Osteocyte (in vitro differentiated cells): ENCODE results near the gene TSEN34. TPM values are rescaled to one million over a fixed set of nuclear protein-coding genes. Genes with fewer than 3 reads are reported as not detected.
"Not testable (repeated sequence)": the region's sequence is repeated elsewhere in the genome, so short reads cannot be mapped to it uniquely, and the experiment has no call there.

ENCODE experiments used
- DNase-seq: peaks from one replicate; pipeline ENCODE4 v3.0.0; 2021; ENCODE audit warnings: mixed read lengths; ENCODE audit not compliant: unreplicated experiment; ENCODE audit errors: extremely low spot score
- H3K27ac Mint-ChIP-seq: one replicate; pipeline ENCODE4 v1.8.0; 2021; ENCODE audit warnings: mild to moderate bottlenecking, mixed read lengths; ENCODE audit not compliant: unreplicated experiment
- H3K27me3 Mint-ChIP-seq: one replicate; pipeline ENCODE4 v1.8.0; 2021; ENCODE audit warnings: mixed read lengths; ENCODE audit not compliant: unreplicated experiment
- H3K36me3 Mint-ChIP-seq: one replicate; pipeline ENCODE4 v1.8.0; 2021; ENCODE audit warnings: mixed read lengths; ENCODE audit not compliant: unreplicated experiment
- H3K4me1 Mint-ChIP-seq: one replicate; pipeline ENCODE4 v1.8.0; 2021; ENCODE audit warnings: mixed read lengths; ENCODE audit not compliant: unreplicated experiment
- H3K4me3 Mint-ChIP-seq: one replicate; pipeline ENCODE4 v1.8.0; 2021; ENCODE audit warnings: mild to moderate bottlenecking, moderate library complexity, mixed read lengths; ENCODE audit not compliant: unreplicated experiment
- H3K9me3 Mint-ChIP-seq: one replicate; pipeline ENCODE4 v1.8.0; 2021; ENCODE audit warnings: mixed read lengths; ENCODE audit not compliant: unreplicated experiment
- CTCF ChIP-seq: fragments of 200-600 bp; sonication (generic); IDR thresholded peaks from 2 replicates; pipeline ENCODE4 v1.5.0; 2021; ENCODE audit warnings: antibody characterized with exemption, mild to moderate bottlenecking, moderate library complexity
- total RNA-seq: library from RNA; stranded (reverse); gene quantifications from 2 replicates; pipeline ENCODE4 v1.2.1, GENCODE V29; 2021

Gene TSEN34
- total RNA-seq, 1 donor from 2014 or later = 53.7 TPM

GRCh38 chr19:54203151-54203611 is 12.1 kb downstream of the TSEN34 start:
- Mint-ChIP-seq H3K27ac (peak overlapping the region; percentile 34), H3K4me3 (peak overlapping the region; percentile 100), H3K4me1 (peaks cover 53% of the 10 kb centered on the region), H3K27me3 (no peaks in the 10 kb centered on the region), H3K9me3 (no peaks in the 10 kb centered on the region), H3K36me3 (peaks cover 41% of the 10 kb centered on the region)
- DNase-seq = no peak
- TF ChIP-seq CTCF = no peak

GRCh38 chr19:54204767-54205468 is 13.8 kb downstream of the TSEN34 start:
- Mint-ChIP-seq H3K4me1 (peaks cover 70% of the 10 kb centered on the region), H3K4me3 (no peak overlapping the region), H3K27me3 (no peaks in the 10 kb centered on the region), H3K27ac (peak overlapping the region; percentile 10), H3K36me3 (peaks cover 42% of the 10 kb centered on the region), H3K9me3 (no peaks in the 10 kb centered on the region)
- no peak for DNase-seq
- no peak for TF ChIP-seq CTCF

- Mint-ChIP-seq H3K9me3 (no peaks in the 10 kb centered on the region), H3K4me3 (no peak overlapping the region), H3K27ac (no peak overlapping the region), H3K27me3 (no peaks in the 10 kb centered on the region), H3K36me3 (peaks cover 45% of the 10 kb centered on the region), H3K4me1 (peaks cover 78% of the 10 kb centered on the region)
- TF ChIP-seq CTCF = no peak
- DNase-seq = no peak
These were observed 15.1 kb downstream of the TSEN34 start for GRCh38 chr19:54206030-54206830.

- Mint-ChIP-seq H3K27ac (no peak overlapping the region), H3K36me3 (peaks cover 44% of the 10 kb centered on the region), H3K27me3 (no peaks in the 10 kb centered on the region), H3K4me3 (no peak overlapping the region), H3K4me1 (peaks cover 75% of the 10 kb centered on the region), H3K9me3 (no peaks in the 10 kb centered on the region)
- DNase-seq = no peak
- no peak for TF ChIP-seq CTCF
These were observed 15.7 kb downstream of the TSEN34 start for GRCh38 chr19:54206831-54207177.

GRCh38 chr19:54207193-54207592 is 16.1 kb downstream of the TSEN34 start:
- H3K4me1 Mint-ChIP-seq = peaks cover 71% of the 10 kb centered on the region
- not testable (repeated sequence) for H3K27ac Mint-ChIP-seq, H3K9me3 Mint-ChIP-seq, H3K4me3 Mint-ChIP-seq, H3K27me3 Mint-ChIP-seq, DNase-seq
- H3K36me3 Mint-ChIP-seq = peaks cover 40% of the 10 kb centered on the region
